A549 (cell line): ENCODE results near the gene NAA20. TPM values are rescaled to one million over a fixed set of nuclear protein-coding genes. Genes with fewer than 3 reads are reported as not detected.

Experiments used
- ATAC-seq, 2 experiments: fragments of 200-7000 bp in 1 of 2; fragments of >200 bp in 1 of 2; cut with Nextera tagmentation in 1 of 2; cut with Tn5 transposase in 1 of 2; 3 replicates each; pipeline versions ENCODE4 v1.8.0 to v1.9.1; 2018 to 2020; ENCODE audit warnings: mild to moderate bottlenecking in 1 of 2, moderate library complexity in 1 of 2
- CTCF ChIA-PET: fragments of 300-600 bp; sonication (Branson Sonifier 250); formaldehyde crosslinking; extraction: SDS; loops from one replicate; lab custom pipeline; 2021; ENCODE audit warnings: antibody characterized with exemption, inconsistent platforms; lab: Yijun Ruan, JAX
- POLR2A ChIA-PET: fragments of 350-600 bp; formaldehyde crosslinking; extraction: SDS; loops from one replicate; lab custom pipeline; 2021; ENCODE audit warnings: antibody characterized with exemption, inconsistent platforms; lab: Yijun Ruan, JAX
- DNase-seq, 2 experiments: peaks; one replicate each; pipeline versions ENCODE4 v3.0.0 to v3.0.0-alpha.2; 2011 to 2016; ENCODE audit warnings: low read depth in 1 of 2, low spot score in 1 of 2
- FAIRE-seq: peaks from 2 replicates; lab custom pipeline; 2011; peaks lifted over from hg19 to GRCh38; lab: Jason Lieb, UNC
- H3K27ac ChIP-seq, 2 experiments: fragments of >200 bp; sonication (Bioruptor Twin); formaldehyde crosslinking; 3 replicates each; pipeline ENCODE4 v1.5.1; 2016 to 2017
- H3K4me1 ChIP-seq: fragments of >200 bp; sonication (Bioruptor Twin); formaldehyde crosslinking; 3 replicates; pipeline ENCODE4 v1.6.1; 2016
- H3K4me2 ChIP-seq: fragments of >200 bp; sonication (Bioruptor Twin); formaldehyde crosslinking; 3 replicates; pipeline ENCODE4 v1.6.1; 2016
- H3K4me3 ChIP-seq: fragments of >200 bp; sonication (Bioruptor Twin); formaldehyde crosslinking; 3 replicates; pipeline ENCODE4 v1.5.1; 2016
- H3K9me3 ChIP-seq: fragments of >200 bp; sonication (Bioruptor Twin); formaldehyde crosslinking; 3 replicates; pipeline ENCODE4 v1.6.1; 2016
- ATOH8 ChIP-seq: fragments of 250-450 bp; sonication (Bioruptor Pico); IDR thresholded peaks from 2 replicates; pipeline ENCODE4 v1.5.0; 2020; ENCODE audit warnings: low read depth, mild to moderate bottlenecking, moderate library complexity
- BCL3 ChIP-seq: fragments of >200 bp; sonication (Bioruptor Twin); formaldehyde crosslinking; IDR thresholded peaks from 3 replicates; pipeline ENCODE4 v1.6.1; 2016
- EHF ChIP-seq: fragments of 250-450 bp; sonication (Bioruptor Pico); IDR thresholded peaks from 2 replicates; pipeline ENCODE4 v1.5.0; 2020; ENCODE audit warnings: mild to moderate bottlenecking
- ELK1 ChIP-seq: fragments of 150-350 bp; IDR thresholded peaks from 2 replicates; pipeline ENCODE4 v1.6.1; 2014; ENCODE audit warnings: low read depth, mild to moderate bottlenecking, low read length
- FOSB ChIP-seq: fragments of 250-450 bp; sonication (Bioruptor Pico); IDR thresholded peaks from 2 replicates; pipeline ENCODE4 v1.5.0; 2020; ENCODE audit warnings: mild to moderate bottlenecking, moderate library complexity
- FOSL2 ChIP-seq, 2 experiments: fragments of 450-650 bp in 1 of 2; fragments of >200 bp in 1 of 2; sonication (Bioruptor Twin) in 1 of 2; formaldehyde crosslinking; IDR thresholded peaks; 2 replicates each; pipeline versions ENCODE4 v1.5.0 to v1.6.1; 2016 to 2020; ENCODE audit warnings: mild to moderate bottlenecking in 1 of 2, moderate library complexity in 1 of 2
- GATA3 ChIP-seq: IDR thresholded peaks from 2 replicates; pipeline ENCODE4 v1.6.1; 2012; ENCODE audit warnings: borderline replicate concordance
- HES2 ChIP-seq: fragments of >200 bp; sonication (Bioruptor Twin); formaldehyde crosslinking; IDR thresholded peaks from 2 replicates; pipeline ENCODE4 v1.6.1; 2016
- HEYL ChIP-seq: fragments of 250-450 bp; sonication (Bioruptor Pico); IDR thresholded peaks from 2 replicates; pipeline ENCODE4 v1.8.0; 2021; ENCODE audit warnings: mild to moderate bottlenecking, moderate library complexity
- HOXB5 ChIP-seq: fragments of 250-450 bp; sonication (Bioruptor Pico); IDR thresholded peaks from 2 replicates; pipeline ENCODE4 v1.5.0; 2020; ENCODE audit warnings: mild to moderate bottlenecking, moderate library complexity
- JUNB ChIP-seq: fragments of >200 bp; sonication (Bioruptor Twin); formaldehyde crosslinking; IDR thresholded peaks from 2 replicates; pipeline ENCODE4 v1.6.1; 2016
- KDM1A ChIP-seq: fragments of 200-600 bp; sonication (generic); IDR thresholded peaks from 2 replicates; pipeline ENCODE4 v1.6.1; 2016; ENCODE audit warnings: low read depth, mild to moderate bottlenecking
- KDM5A ChIP-seq: fragments of 200-600 bp; sonication (generic); IDR thresholded peaks from 2 replicates; pipeline ENCODE4 v1.6.1; 2016; ENCODE audit warnings: antibody characterized with exemption, mild to moderate bottlenecking
- MYC ChIP-seq: IDR thresholded peaks from 2 replicates; pipeline ENCODE4 v1.6.1; 2012; ENCODE audit warnings: mild to moderate bottlenecking, inconsistent platforms, low read length, improper control_type of control experiment, borderline replicate concordance
- PHF8 ChIP-seq: fragments of 200-600 bp; sonication (generic); IDR thresholded peaks from 2 replicates; pipeline ENCODE4 v1.6.1; 2016; ENCODE audit warnings: low read depth, mild to moderate bottlenecking, antibody characterized with exemption, moderate library complexity, borderline replicate concordance
- RAD21 ChIP-seq, 2 experiments: fragments of >200 bp in 1 of 2; sonication (Bioruptor Twin) in 1 of 2; formaldehyde crosslinking in 1 of 2; IDR thresholded peaks in 1 of 2; conservative IDR thresholded peaks in 1 of 2; 2 replicates in 1 of 2; 3 replicates in 1 of 2; pipeline ENCODE4 v1.6.1; 2012 to 2018; ENCODE audit warnings: inconsistent platforms in 1 of 2
- SMC3 ChIP-seq: fragments of >200 bp; sonication (Bioruptor Twin); formaldehyde crosslinking; IDR thresholded peaks from 3 replicates; pipeline ENCODE4 v1.6.1; 2018; ENCODE audit warnings: inconsistent platforms
- SREBF2 ChIP-seq: fragments of 450-650 bp; IDR thresholded peaks from 2 replicates; pipeline ENCODE4 v1.6.1; 2014; ENCODE audit warnings: mild to moderate bottlenecking, moderate library complexity
- TFCP2L1 ChIP-seq: fragments of 250-450 bp; sonication (Bioruptor Pico); IDR thresholded peaks from 2 replicates; pipeline ENCODE4 v1.5.0; 2021; ENCODE audit warnings: mild to moderate bottlenecking
- ZNF302 ChIP-seq: fragments of 250-450 bp; sonication (Bioruptor Pico); IDR thresholded peaks from 2 replicates; pipeline ENCODE4 v1.9.0; 2021; ENCODE audit warnings: inconsistent platforms, mild to moderate bottlenecking, moderate library complexity
- ZSCAN20 ChIP-seq: fragments of 250-450 bp; sonication (Bioruptor Pico); IDR thresholded peaks from 2 replicates; pipeline ENCODE4 v1.8.0; 2022; ENCODE audit warnings: mild to moderate bottlenecking, moderate library complexity
- WGBS: methylation state at CpG from one replicate; pipeline ENCODE4 v1.1.6; 2017; ENCODE audit errors: missing lambda C conversion rate; 5-methylcytosine and 5-hydroxymethylcytosine counted together
- polyA plus RNA-seq, 4 experiments: library from polyadenylated mRNA; depleted of rRNA in 3 of 4; stranded (reverse); fragments of >200 nt; fragmentation: RNase III in 1 of 4; extraction: RNeasy Plus Mini Kit Qiagen cat#74134 plus additional on column Dnase treatment in 1 of 4; gene quantifications; 2 replicates in 3 of 4; 3 replicates in 1 of 4; pipeline ENCODE4 v1.2.3, GENCODE V29; 2011 to 2017
- TF ChIP-seq, protein P1 (sequence below): IDR thresholded peaks from 2 replicates; pipeline ENCODE4 v1.6.1; 2012; ENCODE audit warnings: low read depth, borderline replicate concordance
- TF ChIP-seq, protein P2 (sequence below): IDR thresholded peaks from 2 replicates; pipeline ENCODE4 v1.6.1; 2012

Gene NAA20
- polyA plus RNA-seq, 2 of the 4 experiments (the other 2 are of a cell fraction), result 175 to 219 TPM

GRCh38 chr20:20024942-20025341 is 7.8 kb downstream of the NAA20 start:
- TF ChIP-seq HEYL (CRISPR knock-in tag) (no peak), SREBF2 (no peak), PHF8 (no peak), KDM5A (no peak), RAD21 (conservative IDR thresholded peaks at IDR 0.05 in 1 of 2, IDR thresholded peaks at IDR 0.05 in 1 of 2) (no peak), ZNF302 (CRISPR knock-in tag) (no peak), HES2 (no peak), MYC (no peak)
- TF ChIP-seq, protein P1, sequence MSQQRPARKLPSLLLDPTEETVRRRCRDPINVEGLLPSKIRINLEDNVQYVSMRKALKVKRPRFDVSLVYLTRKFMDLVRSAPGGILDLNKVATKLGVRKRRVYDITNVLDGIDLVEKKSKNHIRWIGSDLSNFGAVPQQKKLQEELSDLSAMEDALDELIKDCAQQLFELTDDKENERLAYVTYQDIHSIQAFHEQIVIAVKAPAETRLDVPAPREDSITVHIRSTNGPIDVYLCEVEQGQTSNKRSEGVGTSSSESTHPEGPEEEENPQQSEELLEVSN, result no peak
- TF ChIP-seq, all 56 proteins: peak for 0

DNA sequence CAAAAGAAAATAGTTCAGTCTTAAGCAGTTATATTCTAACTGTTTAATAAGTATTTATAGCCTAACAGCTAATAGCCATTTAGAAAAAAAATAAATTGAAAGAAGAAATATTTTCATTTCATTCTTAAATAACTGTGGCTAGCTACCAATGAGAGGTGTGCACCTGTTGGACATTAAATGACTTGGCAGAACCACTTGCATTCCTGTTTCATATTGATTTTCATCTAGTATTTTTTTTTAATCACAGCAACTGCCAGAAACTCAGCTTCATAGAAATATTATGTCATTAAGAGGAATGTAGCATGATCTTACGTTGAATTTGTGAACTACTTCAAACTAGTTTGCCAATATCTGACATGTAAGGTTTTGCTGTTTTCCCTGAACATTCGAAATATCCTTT is 10.1 kb downstream of the NAA20 start:
- DNase-seq (no peak), ATAC-seq (no peak), FAIRE-seq (peak; percentile 56)
- H3K4me2 ChIP-seq, result no peak overlapping the region
- H3K4me3 ChIP-seq, result no peak overlapping the region
- CTCF ChIA-PET, result interaction anchor here (1.6 to 4.4 kb wide), 3 partner anchors 11 to 210 kb away, joined by 6 to 19 read pairs (median 7); partner anchors contain the start of gene NAA20
- 89% methylated on average over 2 of the region's 2 CpGs for WGBS
- no peaks in the 10 kb centered on the region for H3K9me3 ChIP-seq
- TF ChIP-seq, protein P2, sequence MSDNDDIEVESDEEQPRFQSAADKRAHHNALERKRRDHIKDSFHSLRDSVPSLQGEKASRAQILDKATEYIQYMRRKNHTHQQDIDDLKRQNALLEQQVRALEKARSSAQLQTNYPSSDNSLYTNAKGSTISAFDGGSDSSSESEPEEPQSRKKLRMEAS, result no peak
- no peak for TF ChIP-seq ELK1
- no peak for TF ChIP-seq SREBF2
- TF ChIP-seq HOXB5 (CRISPR knock-in tag), result no peak
- no peak for TF ChIP-seq ZSCAN20 (CRISPR knock-in tag)
- no peak for TF ChIP-seq BCL3
- TF ChIP-seq MYC, result no peak
- no peak for TF ChIP-seq KDM1A
- no peak for TF ChIP-seq EHF (CRISPR knock-in tag)
- no peak for TF ChIP-seq SMC3
- TF ChIP-seq HES2, result no peak
- TF ChIP-seq TFCP2L1 (CRISPR knock-in tag), result no peak
- no peak for TF ChIP-seq PHF8
- no peak for TF ChIP-seq GATA3
- TF ChIP-seq JUNB, result no peak
- no peak for TF ChIP-seq KDM5A
- no peak for TF ChIP-seq FOSL2 (IDR thresholded peaks at IDR 0.05)
- TF ChIP-seq FOSL2 (CRISPR knock-in tag; IDR thresholded peaks at IDR 0.05), result no peak
- TF ChIP-seq FOSB (CRISPR knock-in tag), result no peak
- no peak for TF ChIP-seq ATOH8 (CRISPR knock-in tag)
- H3K4me1 ChIP-seq, result no peaks in the 10 kb centered on the region
- H3K27ac ChIP-seq, result no peak overlapping the region
- POLR2A ChIA-PET, result interaction anchor here (3.1 kb wide), 1 partner anchor 10 kb away, joined by 15 read pairs; the partner anchor contains the start of gene NAA20

More at GRCh38 chr20:20024942-20025341, 7.8 kb downstream of the NAA20 start:
- DNase-seq, result no peak
- Histone ChIP-seq H3K27ac (no peak overlapping the region), H3K9me3 (no peaks in the 10 kb centered on the region), H3K4me3 (no peak overlapping the region), H3K4me2 (no peak overlapping the region), H3K4me1 (peaks cover 2% of the 10 kb centered on the region; the same call in 1 of the 3 replicates)
- 0 out of 6 replicates have a peak, but pooled peaks of 1 of the 2 experiments have one; percentile 21 for ATAC-seq
- POLR2A ChIA-PET, result no interaction called here
- peak; percentile 59 for FAIRE-seq
- CTCF ChIA-PET, result interaction anchor here (1.1 to 4.4 kb wide), 2 partner anchors 8 to 240 kb away, joined by 3 to 19 read pairs; partner anchors contain the start of gene NAA20
